ENCODE measurements around the gene GDI2.

GRCh38 chr10:5738427-5738826 is 74.8 kb downstream of the GDI2 start:
- TF ChIP-seq CTCF (IDR thresholded peaks at IDR 0.05) (no peak), POLR2A (IDR thresholded peaks at IDR 0.05) (no peak)

Data from adrenal gland (tissue), 5 donors.